Measurements from ENCODE around the gene NECTIN1.

NECTIN1 gene

DNA sequence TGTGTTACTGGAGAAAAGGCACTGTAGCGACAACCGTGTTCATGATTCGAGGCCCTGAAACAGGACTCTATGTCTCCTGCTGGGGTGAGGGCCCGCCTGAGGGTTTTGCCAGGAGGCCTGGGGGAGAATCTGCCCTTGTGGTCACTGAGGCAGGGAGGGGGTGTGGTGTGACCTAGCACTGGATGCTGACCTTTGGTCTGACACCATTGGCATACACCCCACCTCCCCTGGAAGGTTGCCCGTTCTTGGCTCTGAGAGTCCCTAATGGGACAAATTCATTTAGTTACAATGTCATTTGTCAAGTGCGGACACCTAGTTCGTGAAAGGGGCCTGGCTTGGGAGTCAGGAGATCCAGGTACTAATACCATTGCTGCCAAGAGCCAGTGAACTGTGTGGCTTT is 29.0 kb downstream of the NECTIN1 start:
- H3K36me3 Mint-ChIP-seq (ENCODE audit: insufficient read depth): no peaks in the 10 kb centered on the region
- DNase-seq (ENCODE audit: low spot score in 2 of 2): no peak
- H3K4me1 Mint-ChIP-seq: no peaks in the 10 kb centered on the region
- no peak overlapping the region for H3K4me3 Mint-ChIP-seq
- H3K27me3 Mint-ChIP-seq: peaks cover 6% of the 10 kb centered on the region
- ATAC-seq (replicated peaks; ENCODE audit: extremely low read depth, poor library complexity, severe bottlenecking): no peak
- H3K9me3 Mint-ChIP-seq: no peaks in the 10 kb centered on the region
- H3K27ac Mint-ChIP-seq (ENCODE audit: low read depth): no peak overlapping the region

DNA sequence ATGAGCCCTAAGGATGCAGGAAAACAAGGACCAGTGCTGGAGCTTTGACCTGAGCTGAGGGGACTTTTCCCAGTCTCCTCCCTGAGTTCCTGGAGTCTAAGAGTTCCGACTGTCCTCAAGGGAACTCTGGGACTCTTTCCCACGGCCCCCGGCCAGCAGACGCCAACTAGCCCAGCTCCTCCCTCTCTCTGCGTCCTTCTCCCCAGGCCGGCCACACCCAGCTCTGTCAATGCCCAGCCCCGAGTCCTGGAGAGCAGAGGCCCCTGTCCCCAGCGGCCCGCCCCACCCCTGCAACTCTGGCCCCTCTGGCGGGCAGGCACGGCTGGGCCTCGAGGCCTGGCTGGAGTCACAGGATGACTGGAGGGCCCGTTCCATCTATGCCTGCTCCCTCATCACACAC is 29.8 kb downstream of the NECTIN1 start:
- Mint-ChIP-seq H3K4me3 (no peak overlapping the region), H3K27me3 (no peaks in the 10 kb centered on the region), H3K4me1 (peaks cover under 1% of the 10 kb centered on the region), H3K27ac (ENCODE audit: low read depth) (no peak overlapping the region), H3K9me3 (no peaks in the 10 kb centered on the region), H3K36me3 (ENCODE audit: insufficient read depth) (no peaks in the 10 kb centered on the region)
- ATAC-seq (replicated peaks; ENCODE audit: extremely low read depth, poor library complexity, severe bottlenecking) (no peak), DNase-seq (ENCODE audit: low spot score in 2 of 2) (no peak)

DNA sequence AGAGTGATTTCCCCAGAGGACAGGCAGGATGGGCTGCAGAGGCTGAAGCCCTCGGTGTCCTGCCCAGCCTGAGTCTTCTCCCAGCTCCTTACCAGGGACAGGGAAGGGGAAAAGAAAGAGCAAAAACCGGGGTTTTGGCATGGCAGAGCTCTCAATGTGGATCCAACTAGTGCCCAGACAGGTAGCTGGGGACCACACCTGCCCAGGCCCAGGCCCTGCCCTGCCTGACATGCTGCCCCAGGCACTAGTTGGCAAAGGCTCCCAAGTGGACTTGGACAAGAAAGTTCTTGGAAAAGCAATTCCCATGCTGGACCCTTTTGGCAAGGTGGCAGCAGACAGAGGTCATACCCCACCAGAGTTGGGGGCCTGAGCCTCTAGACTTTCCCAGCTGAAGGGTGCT is 31.1 kb downstream of the NECTIN1 start:
- Mint-ChIP-seq H3K27ac (ENCODE audit: low read depth) (no peak overlapping the region), H3K9me3 (no peaks in the 10 kb centered on the region), H3K36me3 (ENCODE audit: insufficient read depth) (no peaks in the 10 kb centered on the region), H3K4me1 (peaks cover 14% of the 10 kb centered on the region), H3K27me3 (peaks cover 13% of the 10 kb centered on the region), H3K4me3 (no peak overlapping the region)
- ATAC-seq (replicated peaks; ENCODE audit: extremely low read depth, poor library complexity, severe bottlenecking) (no peak), DNase-seq (ENCODE audit: low spot score in 2 of 2) (no peak)

DNA sequence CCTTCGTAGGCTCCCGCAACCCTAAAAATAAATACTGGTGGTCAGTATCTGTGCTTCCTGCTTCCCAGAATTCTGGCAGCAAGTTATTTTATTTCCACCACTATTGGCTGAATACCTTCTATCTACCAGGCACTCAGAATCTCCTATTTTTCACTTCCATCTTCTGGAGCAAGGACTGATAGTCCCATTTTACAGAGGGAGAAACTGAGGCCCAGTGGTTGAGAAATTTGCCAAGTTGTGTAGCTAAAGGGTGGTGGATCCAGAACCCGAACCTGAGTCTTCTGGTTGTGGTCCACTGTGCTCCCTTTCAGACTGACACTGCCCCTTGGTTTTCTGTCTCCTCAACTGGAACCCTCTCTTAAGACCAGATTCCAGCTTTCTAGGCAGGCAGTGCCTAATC is 31.6 kb downstream of the NECTIN1 start:
- no peaks in the 10 kb centered on the region for H3K9me3 Mint-ChIP-seq
- peaks cover 16% of the 10 kb centered on the region for H3K27me3 Mint-ChIP-seq
- no peak overlapping the region for H3K27ac Mint-ChIP-seq (ENCODE audit: low read depth)
- H3K36me3 Mint-ChIP-seq (ENCODE audit: insufficient read depth): no peaks in the 10 kb centered on the region
- ATAC-seq (replicated peaks; ENCODE audit: extremely low read depth, poor library complexity, severe bottlenecking): no peak
- no peak overlapping the region for H3K4me3 Mint-ChIP-seq
- H3K4me1 Mint-ChIP-seq: peaks cover 14% of the 10 kb centered on the region
- DNase-seq (ENCODE audit: low spot score in 2 of 2): no peak

DNA sequence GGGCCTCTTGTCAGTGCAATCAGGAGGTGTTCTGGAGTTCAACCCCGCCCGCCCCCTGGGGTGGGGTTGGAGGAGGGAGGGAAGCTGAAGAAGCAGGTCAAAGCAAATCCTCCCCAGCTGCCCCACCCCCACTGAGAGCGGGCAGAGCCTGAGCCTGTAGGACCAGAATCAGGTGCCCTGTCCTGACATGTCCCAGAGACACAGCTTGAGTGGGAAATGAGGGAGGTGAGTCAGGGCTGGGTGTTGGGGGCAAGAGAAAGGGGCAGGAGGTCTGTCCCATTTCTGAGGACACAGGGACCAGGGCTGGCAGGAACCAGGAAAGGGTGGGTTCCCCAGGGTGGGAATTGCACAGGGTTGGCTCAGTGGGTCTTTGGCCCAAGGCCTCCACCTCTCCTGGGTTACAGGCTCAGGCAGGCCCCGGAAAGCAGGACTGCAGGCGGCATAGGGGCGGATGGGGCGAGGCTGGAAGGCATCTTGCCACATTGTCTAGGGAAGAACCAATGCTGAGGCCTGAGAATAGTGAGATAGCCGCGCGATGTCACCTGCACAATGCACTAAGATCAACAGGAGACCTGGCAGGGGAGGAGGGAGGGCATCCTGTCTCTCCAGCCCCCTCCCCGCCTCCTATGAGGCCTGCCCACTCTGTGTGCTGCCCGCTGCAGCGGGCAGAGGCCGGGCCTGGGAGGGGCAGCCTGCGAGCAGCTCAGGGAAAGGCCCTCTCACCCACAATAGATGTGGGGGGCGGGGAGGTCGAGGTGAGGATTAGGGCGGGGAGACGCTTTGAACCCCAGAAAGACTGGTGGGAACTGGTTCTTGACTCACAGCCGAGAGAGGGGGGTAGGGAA is 32.4 kb downstream of the NECTIN1 start:
- Mint-ChIP-seq H3K36me3 (ENCODE audit: insufficient read depth) (no peaks in the 10 kb centered on the region), H3K9me3 (no peaks in the 10 kb centered on the region), H3K27ac (ENCODE audit: low read depth) (no peak overlapping the region), H3K4me3 (no peak overlapping the region), H3K27me3 (peaks cover 16% of the 10 kb centered on the region), H3K4me1 (peaks cover 20% of the 10 kb centered on the region)
- DNase-seq (ENCODE audit: low spot score in 2 of 2) (no peak), ATAC-seq (replicated peaks; ENCODE audit: extremely low read depth, poor library complexity, severe bottlenecking) (no peak)

DNA sequence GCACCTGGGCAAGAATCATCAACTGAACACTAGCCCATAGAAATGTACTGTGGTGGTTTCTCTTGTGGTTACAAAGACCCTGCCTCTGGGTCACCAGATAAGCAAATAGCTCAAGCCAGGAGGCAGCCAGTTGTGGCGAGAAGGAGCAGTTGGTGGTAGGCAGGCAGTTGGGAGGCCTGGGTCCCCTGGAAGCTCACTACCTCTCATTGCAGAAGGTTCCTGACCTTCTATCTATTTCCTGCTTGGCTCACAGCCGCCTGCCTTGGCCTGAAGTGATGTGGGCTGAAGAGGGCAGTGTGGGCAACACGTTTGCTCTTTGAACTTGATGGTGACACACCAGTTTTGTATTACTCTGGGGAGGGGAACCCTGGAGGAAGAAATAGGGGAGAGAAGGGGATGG is 34.7 kb downstream of the NECTIN1 start:
- Mint-ChIP-seq H3K4me1 (peaks cover 31% of the 10 kb centered on the region), H3K9me3 (no peaks in the 10 kb centered on the region), H3K36me3 (ENCODE audit: insufficient read depth) (peaks cover 2% of the 10 kb centered on the region), H3K4me3 (no peak overlapping the region), H3K27ac (ENCODE audit: low read depth) (no peak overlapping the region), H3K27me3 (peaks cover 25% of the 10 kb centered on the region)
- no peak for ATAC-seq (replicated peaks; ENCODE audit: extremely low read depth, poor library complexity, severe bottlenecking)
- no peak for DNase-seq (ENCODE audit: low spot score in 2 of 2)

DNA sequence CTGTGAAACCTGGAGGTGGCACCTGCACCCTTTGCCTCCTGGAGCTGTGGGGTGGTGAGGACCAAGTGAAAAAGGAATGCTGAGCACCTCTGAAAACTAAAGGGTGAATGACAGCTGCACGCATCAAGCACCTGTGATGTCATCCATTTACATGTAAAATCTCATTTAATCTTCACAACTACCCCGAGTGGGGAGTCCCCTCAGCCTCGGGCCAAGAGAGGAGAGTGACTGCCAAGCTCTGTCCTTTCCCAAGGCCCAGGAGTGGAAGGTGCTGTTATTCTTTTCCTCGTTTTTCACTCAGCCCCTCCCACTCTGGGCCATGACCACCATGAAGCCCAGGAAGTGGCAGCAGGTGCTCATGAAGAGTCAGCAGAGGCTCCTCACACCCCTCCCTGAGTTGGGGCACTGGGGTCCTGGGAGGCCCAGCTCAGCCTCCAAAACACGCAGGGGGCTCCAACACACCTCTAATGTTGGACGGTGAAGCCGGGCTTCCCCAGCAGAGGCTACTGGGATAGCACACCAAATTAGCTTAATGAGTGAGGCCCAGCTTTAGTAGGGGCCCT is 35.7 kb downstream of the NECTIN1 start:
- Mint-ChIP-seq H3K36me3 (ENCODE audit: insufficient read depth) (peaks cover 2% of the 10 kb centered on the region), H3K27me3 (peaks cover 32% of the 10 kb centered on the region), H3K4me1 (peaks cover 31% of the 10 kb centered on the region), H3K9me3 (no peaks in the 10 kb centered on the region), H3K4me3 (no peak overlapping the region), H3K27ac (ENCODE audit: low read depth) (no peak overlapping the region)
- ATAC-seq (replicated peaks; ENCODE audit: extremely low read depth, poor library complexity, severe bottlenecking): no peak
- DNase-seq (ENCODE audit: low spot score in 2 of 2): no peak

DNA sequence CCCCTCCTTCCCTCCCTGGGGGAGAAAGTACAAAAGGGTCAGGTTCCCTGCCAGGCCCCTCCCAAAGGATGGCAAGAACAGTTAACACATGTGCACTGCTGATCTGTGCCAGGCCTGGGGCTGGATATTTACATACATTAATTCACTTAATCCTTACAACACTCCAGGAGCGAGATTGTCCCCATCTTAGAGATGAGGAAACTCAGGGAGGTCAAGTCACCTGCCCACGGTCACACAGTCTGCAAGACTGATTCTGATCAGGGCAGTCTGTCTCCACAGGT is 36.5 kb downstream of the NECTIN1 start:
- H3K9me3 Mint-ChIP-seq: no peaks in the 10 kb centered on the region
- H3K27me3 Mint-ChIP-seq: peaks cover 41% of the 10 kb centered on the region
- no peak overlapping the region for H3K27ac Mint-ChIP-seq (ENCODE audit: low read depth)
- H3K36me3 Mint-ChIP-seq (ENCODE audit: insufficient read depth): peaks cover 2% of the 10 kb centered on the region
- no peak overlapping the region for H3K4me3 Mint-ChIP-seq
- peaks cover 31% of the 10 kb centered on the region for H3K4me1 Mint-ChIP-seq
- ATAC-seq (replicated peaks; ENCODE audit: extremely low read depth, poor library complexity, severe bottlenecking): no peak
- no peak for DNase-seq (ENCODE audit: low spot score in 2 of 2)

DNA sequence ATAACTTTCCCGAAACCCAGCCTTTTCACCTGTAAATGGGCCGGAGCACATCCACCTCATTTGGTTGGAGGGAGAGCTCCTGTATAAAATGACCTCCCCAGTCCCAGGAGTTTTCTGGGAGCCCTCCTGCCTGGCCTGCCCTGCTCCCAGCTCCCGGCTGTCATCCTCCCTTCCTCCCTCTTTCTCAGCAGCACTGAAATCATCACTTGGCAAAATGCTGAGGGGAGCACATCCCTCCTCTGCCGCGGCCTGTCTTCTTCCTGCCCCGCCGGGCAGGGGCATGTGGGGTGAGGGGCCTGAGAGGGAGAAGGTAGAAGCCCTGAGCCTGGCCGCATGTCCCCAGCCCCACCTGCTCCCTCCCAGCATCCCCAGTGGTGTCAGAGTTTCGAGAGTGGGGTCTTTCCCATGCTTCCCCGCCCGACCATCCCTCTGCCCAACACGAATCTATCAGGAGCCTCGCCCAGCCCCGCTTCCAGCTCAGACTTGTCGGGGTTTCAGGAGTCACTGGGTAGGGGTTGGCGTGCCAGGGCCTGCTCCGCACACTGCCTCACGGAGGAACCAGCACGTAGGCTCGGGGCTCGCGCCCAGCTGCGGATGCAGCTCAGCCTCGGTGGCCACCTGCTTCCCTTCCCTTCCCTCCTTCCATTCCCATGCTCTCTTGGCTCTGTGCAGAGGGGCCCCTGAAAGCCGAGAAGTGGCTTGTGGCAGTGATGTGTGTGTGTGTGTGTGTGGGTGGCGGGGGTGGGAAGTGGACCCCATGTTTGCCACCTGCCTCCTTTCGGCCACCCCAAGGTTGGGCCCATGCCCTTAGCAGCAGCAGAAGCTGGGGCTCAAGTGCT is 37.1 kb downstream of the NECTIN1 start:
- H3K36me3 Mint-ChIP-seq (ENCODE audit: insufficient read depth): peaks cover 2% of the 10 kb centered on the region
- ATAC-seq (replicated peaks; ENCODE audit: extremely low read depth, poor library complexity, severe bottlenecking): no peak
- DNase-seq (ENCODE audit: low spot score in 2 of 2): no peak
- no peaks in the 10 kb centered on the region for H3K9me3 Mint-ChIP-seq
- H3K27me3 Mint-ChIP-seq: peaks cover 47% of the 10 kb centered on the region
- peak overlapping the region; percentile 37 for H3K4me3 Mint-ChIP-seq
- H3K4me1 Mint-ChIP-seq: peaks cover 31% of the 10 kb centered on the region
- H3K27ac Mint-ChIP-seq (ENCODE audit: low read depth): no peak overlapping the region

DNA sequence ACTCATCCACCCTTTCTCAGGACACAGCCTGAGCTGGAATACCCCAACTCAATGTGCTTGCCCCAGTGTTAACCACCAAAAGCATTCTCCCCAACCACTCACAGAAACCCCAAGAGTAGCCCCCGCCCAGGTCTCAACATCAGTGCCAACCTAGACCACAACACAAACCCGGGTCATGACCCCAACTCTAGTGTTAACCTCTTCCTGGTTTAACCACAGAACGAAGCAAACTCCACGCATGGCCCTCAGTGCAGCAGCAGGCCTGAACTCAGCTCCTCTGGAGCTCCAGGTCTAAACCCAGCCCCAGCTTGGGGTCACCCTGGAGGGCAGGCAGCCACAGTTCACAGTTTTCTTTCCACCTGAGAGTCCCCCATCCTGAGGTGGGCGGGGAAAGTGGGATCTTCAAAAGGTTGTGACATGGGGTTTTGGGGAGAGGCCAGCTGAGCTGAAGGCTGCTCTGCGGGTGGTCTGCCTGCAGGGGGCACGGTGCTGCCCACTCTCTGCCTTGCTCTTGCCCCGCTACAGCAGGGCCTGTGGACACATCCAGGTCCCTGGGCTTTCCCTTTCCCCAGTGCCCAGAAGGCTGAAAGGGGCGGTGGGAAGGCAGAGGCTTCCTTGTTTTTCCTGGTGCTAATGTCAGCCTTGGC is 37.9 kb downstream of the NECTIN1 start:
- peak; percentile 18 to 21 for DNase-seq (ENCODE audit: low spot score in 2 of 2)
- no peak overlapping the region for H3K27ac Mint-ChIP-seq (ENCODE audit: low read depth)
- H3K9me3 Mint-ChIP-seq: no peaks in the 10 kb centered on the region
- peaks cover 54% of the 10 kb centered on the region for H3K27me3 Mint-ChIP-seq
- peaks cover 31% of the 10 kb centered on the region for H3K4me1 Mint-ChIP-seq
- peaks cover 2% of the 10 kb centered on the region for H3K36me3 Mint-ChIP-seq (ENCODE audit: insufficient read depth)
- peak; percentile 74 for ATAC-seq (replicated peaks; ENCODE audit: extremely low read depth, poor library complexity, severe bottlenecking)
- H3K4me3 Mint-ChIP-seq: peak overlapping the region; percentile 37

DNA sequence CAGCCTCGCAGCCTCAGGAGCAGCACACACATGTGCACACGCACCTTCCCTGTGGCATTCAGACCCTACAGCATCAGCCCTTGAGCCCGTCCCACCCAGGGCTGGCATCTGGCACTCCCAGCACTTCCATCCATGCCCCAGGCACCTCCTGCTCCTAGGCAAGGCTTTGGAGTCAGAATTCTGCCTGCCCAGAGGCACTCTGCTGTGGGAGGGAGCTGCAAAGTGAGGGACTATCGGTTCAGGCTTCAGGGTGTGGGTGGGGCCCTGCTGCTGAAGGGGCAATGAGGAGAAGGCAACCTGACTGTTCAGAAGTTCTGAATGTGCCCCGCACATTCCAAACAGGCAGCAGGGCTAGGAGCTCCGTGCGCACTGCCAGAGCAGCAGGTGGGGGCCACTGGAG is 39.7 kb downstream of the NECTIN1 start:
- no peak for ATAC-seq (replicated peaks; ENCODE audit: extremely low read depth, poor library complexity, severe bottlenecking)
- H3K4me3 Mint-ChIP-seq: no peak overlapping the region
- H3K36me3 Mint-ChIP-seq (ENCODE audit: insufficient read depth): peaks cover 2% of the 10 kb centered on the region
- H3K27ac Mint-ChIP-seq (ENCODE audit: low read depth): no peak overlapping the region
- no peak for DNase-seq (ENCODE audit: low spot score in 2 of 2)
- H3K27me3 Mint-ChIP-seq: peaks cover 64% of the 10 kb centered on the region
- peaks cover 35% of the 10 kb centered on the region for H3K4me1 Mint-ChIP-seq
- no peaks in the 10 kb centered on the region for H3K9me3 Mint-ChIP-seq

DNA sequence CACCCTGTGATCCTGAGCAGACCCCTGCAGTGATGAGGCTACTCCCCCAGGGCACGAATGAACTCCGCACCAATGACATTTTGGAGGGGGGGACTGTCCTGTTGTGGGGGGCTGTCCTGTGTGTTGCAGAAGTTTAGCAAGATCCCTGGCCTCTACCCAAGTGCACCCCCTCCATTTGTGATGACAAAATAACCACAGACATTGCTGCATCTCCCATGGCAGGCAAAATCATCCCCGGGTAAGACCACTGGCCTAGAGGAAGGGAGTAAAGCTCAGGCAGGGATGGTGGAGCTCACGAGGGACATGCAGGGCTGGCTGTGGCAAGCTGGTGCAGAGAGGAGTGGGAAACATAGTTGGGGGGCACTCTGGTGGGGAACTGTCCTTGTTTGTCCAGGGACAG is 40.6 kb downstream of the NECTIN1 start:
- no peak for DNase-seq (ENCODE audit: low spot score in 2 of 2)
- H3K27me3 Mint-ChIP-seq: peaks cover 56% of the 10 kb centered on the region
- peaks cover 31% of the 10 kb centered on the region for H3K4me1 Mint-ChIP-seq
- H3K4me3 Mint-ChIP-seq: no peak overlapping the region
- peaks cover 2% of the 10 kb centered on the region for H3K36me3 Mint-ChIP-seq (ENCODE audit: insufficient read depth)
- no peak overlapping the region for H3K27ac Mint-ChIP-seq (ENCODE audit: low read depth)
- H3K9me3 Mint-ChIP-seq: no peaks in the 10 kb centered on the region
- ATAC-seq (replicated peaks; ENCODE audit: extremely low read depth, poor library complexity, severe bottlenecking): no peak

Data from central memory CD8-positive, alpha-beta T cell (primary cell).